GM11168 (cell line): ENCODE data around the gene DOC2A.

Experiments used
- in situ Hi-C: fragments of 300-500 bp; cut with MboI; formaldehyde crosslinking; loops from one replicate; pipeline ENCODE4 v1.12.0; 2022; ENCODE audit warnings: low sequenced_read_pairs; ENCODE audit not compliant: unreplicated experiment

Gene DOC2A

DNA sequence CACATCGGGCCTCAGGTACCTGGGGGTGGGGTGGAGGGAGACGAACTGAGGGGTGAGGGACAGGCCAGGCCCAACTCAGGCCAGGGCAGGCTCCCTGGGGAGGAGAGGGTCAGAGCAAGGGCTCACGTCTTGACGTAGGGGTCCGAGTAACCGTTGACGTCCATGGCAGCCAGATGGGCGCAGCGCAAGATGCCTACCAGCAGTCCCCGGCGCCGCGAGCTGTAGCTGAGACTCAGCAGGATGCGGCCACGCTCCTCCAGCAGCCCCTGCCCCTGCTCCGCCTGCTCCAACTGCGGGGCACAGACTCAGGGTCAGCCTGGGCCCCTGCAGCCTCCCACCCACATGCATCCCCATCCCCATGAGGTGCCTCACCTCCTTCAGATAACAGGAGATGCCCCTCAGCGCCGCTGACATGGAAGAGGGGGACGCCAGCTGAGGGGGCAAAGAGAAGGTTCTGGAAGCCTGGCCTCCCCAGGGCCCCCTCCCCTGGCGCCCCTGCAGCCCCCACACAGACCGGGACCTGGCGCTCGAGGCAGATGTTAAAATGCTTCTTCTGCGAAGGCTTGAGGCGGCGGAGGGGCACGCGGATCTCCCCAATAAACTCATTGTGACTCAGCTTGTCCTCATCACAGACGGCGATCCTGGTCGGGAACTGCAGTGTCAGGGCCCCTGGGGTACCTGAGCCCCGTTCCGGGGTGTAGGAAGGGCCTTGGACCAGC lies 4.0 kb downstream of the DOC2A start:
- in situ Hi-C loops: no loop called here

DNA sequence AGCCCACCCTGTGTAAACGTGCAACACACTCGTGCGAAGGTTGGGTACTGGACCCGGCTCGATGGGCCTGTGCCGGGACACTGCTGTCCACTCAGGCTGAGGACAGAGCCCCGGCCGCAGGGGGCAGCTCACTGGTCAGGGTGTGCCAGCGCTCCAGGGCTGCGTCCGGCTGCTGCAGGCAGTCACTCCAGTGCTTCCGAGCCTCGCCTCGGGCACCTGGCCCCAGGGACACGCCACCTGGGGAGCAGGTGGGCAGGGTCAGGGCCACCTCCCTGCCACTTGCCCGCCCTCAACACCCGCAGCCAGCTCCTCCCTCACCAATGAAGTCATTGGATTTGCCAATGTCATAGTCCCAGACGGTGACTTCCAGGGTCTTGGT lies 4.7 kb downstream of the DOC2A start:
- in situ Hi-C loops: no loop called here

DNA sequence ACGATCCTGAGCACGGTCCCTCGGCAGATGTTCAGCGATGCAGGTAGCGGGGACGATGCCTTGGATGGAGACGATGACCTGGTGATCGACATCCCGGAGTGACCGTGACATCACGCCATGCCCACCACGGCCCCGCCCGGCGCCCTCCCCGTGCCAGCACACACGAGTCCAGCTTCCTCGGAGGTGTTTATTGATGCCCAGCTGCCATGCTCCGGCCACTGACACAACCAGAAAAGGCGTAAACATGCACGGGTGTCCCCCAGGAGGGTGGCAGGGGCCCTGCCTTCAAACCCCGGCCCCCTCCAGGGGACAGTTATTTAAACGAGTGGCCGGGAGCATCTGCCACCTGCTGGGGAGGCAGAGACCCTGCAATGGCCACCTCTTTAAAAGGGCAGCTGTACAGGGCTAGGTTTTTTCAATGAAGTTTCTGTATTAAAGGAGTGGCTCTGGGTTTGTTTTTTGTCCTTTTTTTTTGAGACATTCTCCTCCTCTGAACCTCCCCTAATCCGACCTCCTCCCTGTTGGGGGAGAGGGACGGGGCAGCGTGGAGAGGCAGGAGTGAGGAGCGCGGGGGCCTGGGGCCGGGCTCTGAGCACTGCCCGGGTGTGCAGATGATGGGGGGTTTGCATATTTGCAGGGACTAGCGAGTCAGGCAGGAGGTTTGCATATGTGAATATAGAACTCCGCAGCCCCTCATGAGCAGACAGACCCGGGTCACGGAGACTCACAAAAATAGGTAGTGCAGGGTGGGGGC lies 5.3 kb downstream of the DOC2A start:
- in situ Hi-C loops: no loop called here

DNA sequence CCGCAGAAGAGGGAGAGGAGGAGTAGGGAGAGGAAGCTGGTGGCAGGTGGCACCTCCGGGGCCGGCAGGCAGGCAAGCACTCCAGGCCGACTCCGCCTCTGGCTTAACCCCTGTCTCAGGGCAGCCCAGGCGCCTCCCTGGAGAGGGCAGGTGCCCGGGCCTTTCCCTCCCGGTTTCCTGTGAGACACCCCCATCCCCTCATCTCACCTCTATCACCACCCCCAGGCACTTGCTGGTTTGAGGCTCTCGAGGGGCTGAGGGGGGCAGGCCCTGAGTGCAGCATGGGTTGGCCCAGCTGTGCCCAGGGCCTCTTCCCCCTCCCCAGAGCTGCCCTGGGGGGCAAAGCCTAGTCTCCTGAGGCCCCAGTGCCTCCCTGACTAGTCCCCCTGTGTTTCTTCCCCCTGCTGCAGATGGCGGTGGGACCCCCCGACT lies 6.0 kb downstream of the DOC2A start:
- in situ Hi-C loops: no loop called here

DNA sequence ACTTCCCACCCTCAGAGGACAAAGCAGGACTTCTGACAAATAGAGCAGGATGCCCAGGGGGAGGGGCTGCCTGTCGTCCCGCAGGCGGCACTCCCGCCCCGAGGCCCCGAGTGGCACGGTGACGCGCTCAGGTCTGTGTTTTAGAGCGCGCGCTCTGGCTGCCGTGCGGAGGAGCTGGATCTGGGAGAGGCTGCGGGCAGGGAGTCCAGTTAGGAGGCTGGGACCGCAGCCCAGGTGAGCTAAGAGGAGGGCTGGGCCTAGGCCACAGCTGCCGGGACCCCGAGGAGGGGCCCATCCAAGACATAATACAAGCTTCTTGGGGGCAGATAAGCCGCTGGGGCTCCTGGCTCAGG lies 6.4 kb downstream of the DOC2A start:
- in situ Hi-C loops: no loop called here

DNA sequence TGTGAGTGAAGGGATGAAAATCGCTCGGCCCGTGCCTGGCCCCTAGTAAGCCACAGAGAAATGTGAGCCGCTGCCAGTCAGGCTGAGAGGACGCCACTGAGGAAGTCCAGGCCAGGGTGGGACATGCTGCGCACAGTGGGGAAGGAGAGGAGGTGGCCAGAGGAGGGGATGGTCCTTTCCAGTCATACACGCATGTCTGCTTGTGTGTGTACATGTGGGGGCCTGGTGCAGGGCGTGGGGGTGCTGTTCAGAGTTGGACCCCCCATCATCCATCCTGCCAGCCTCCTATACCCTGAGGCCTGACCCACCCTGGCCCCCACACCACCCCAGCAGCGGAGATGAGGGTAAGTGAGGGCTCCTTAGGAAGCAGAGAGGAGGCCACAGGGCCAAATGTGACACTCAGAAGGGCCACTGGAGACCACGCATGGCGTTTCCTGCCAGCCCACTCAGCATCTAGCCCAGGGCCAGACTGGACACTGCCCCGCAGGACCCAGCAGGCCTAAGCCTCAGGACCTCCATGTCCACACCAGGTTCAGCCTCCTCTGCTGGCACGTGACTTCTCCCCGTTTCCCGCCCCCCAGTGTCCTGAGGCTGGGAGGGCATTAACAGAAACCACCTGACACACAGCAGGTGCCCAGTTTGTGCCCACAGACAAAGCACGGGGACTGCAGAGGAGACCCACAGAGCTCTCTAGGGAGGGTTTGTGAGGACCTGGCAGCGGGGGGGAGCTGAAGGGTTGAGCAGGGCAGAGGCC lies 7.0 kb downstream of the DOC2A start:
- in situ Hi-C loops: no loop called here

DNA sequence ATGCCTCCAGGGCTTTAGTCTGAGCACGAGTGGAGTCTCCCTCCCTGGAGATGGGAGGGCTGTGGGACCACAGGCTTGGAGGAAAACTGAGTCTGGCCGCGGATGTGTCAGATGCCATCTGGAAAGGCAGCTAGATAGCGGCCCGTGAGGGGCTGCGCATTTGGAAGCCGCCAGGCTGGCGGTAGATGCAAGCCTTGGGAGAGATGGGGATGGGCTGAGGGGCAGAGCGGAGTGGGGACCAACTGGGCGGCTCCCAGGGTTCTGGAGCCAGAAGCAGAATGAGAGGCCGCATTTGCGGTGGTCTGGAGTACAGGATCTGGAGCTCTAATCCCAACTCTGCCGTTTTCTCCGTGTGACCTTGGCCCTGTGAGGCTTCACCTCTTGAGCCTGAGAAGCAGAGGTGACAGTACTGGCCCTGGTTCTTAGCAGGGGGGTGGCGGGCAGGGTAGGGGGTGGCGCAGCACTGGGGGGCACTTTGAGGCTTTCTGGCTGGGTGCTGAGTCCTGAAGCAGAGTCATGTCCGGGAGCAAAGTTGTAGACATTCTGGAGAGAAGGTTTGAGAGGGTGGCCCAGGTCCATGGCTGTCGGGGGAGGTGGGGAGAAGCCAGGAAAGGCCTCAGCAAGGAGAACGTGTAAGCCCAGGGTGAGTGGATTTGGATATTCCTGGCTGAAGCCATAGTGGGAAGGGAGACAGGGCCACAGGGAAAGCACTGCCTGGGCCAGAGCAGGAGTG lies 8.0 kb downstream of the DOC2A start:
- in situ Hi-C loops: no loop called here

DNA sequence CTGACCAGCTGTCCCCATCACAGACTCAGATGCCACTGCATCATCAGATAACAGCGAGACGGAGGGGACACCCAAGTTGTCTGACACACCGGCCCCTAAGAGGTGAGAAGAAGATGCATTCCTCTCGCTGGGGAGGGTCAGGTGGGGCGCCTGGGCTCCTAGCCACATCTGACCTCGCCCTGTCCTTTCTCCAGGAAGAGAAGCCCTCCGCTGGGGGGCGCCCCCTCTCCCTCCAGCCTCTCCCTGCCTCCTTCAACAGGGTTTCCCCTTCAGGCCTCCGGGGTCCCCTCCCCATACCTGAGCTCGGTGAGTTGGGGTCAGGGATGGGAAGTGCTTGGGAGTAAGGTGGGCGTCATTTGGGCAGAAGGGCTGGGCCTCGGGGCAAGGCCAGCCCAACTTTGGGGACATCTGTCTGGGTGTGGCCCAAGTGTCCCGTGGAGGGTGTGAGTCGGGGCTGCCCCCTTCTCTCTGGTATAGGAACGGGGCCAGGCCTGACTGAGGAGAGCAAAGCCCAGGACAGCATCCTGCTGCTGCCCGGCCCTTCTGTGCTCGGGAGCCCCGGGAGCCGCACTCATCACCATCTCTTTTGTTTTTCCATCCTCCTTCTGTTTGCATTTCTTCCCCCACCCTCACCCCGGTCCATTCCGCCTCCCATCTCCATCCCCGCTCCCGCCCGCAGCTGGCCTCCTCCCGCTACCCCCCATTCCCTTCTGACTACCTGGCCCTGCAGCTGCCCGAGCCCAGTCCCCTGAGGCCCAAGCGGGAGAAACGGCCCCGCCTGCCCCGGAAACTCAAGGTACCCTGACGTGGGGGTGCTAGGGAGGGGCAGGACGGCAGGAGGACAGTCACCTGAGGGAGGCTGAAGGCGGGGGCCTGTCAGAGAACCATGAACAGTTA lies 9.8 kb downstream of the DOC2A start:
- in situ Hi-C loops: no loop called here

DNA sequence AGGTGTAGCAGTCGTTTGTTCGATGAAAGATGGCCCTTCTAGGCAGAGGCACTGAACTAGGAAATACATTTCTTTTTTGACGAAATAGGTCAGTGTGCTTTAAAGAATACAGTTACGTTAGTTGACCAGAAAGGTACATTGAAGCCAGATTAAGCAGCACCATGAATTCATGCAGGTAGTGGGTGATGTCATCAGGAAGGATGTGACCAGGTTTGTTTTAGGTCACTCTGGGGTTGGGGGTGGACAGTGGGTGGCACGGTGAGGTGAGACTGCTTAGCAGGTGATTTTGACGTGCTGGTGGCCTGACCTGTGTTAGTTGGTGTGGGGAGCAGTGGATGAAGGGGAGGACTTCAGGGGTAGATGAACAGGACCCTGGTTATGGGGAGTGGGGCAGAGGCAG lies 11.2 kb downstream of the DOC2A start:
- in situ Hi-C loops: no loop called here

DNA sequence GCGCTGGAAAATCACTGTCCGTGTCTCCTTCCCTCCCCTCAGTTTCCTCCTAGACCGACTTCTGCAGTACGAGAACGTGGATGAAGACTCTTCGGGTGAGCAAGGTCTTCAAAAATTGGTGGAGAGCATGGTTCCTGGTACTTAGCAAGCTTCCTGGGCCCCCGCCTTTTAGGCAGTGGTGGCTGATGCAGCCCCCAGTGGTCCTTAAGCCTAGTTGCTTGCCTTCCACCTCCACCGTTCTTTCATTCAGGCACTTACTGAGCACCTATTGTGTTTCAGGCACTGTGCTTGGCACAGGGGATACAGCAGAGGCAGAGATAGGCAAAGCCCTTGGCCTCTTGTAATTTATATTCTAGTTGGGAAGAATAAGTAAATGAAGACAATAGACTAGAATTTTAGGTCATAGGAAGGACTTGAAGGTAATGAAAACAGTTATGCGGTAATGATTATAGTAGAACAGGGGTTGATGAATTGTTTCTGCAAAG lies 14.0 kb downstream of the DOC2A start:
- in situ Hi-C loops: no loop called here

DNA sequence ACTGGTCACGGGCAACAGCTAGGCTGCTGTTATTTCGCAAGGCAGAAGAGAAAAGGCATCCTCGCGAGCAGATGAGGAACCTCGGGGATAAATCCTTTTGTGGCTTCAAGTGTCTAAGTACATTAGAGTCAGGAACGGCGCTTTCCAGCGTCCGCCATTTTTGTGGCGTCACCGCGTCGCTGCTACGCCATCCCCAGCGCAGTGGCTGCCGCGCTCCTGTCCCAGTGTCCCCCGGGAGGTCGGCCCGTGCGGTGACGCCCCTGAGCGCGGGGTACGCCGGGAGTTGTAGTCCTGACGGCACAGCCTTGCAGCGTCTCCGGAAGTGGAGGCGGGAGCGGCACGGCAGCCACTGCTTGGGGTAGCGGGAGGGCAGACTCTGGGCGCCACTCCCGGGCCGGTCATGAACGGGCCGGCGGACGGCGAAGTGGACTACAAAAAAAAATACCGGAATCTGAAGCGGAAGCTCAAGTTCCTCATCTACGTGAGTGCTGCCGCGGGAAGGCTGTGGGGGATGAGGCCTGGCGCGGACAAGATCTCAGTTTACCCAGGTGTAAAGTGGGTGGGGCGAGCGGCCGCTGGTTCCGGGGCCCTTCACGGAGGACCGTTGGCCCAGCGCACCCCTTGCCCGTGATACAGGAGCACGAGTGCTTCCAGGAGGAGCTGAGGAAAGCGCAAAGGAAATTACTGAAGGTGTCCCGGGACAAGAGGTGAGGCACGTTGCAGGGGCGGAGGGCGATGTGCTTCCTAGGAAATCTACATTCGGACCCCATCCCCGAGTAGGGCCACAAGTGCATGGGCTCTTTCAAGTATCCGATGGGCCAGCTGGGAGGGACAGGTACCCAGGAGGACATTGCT lies 14.7 kb downstream of the DOC2A start, which contains the start of gene INO80E:
Gene INO80E (plus strand): TSS at position 331 of the 855 bp plus-strand sequence. CDS start 70 bp downstream, at position 401.
- in situ Hi-C loops: no loop called here

DNA sequence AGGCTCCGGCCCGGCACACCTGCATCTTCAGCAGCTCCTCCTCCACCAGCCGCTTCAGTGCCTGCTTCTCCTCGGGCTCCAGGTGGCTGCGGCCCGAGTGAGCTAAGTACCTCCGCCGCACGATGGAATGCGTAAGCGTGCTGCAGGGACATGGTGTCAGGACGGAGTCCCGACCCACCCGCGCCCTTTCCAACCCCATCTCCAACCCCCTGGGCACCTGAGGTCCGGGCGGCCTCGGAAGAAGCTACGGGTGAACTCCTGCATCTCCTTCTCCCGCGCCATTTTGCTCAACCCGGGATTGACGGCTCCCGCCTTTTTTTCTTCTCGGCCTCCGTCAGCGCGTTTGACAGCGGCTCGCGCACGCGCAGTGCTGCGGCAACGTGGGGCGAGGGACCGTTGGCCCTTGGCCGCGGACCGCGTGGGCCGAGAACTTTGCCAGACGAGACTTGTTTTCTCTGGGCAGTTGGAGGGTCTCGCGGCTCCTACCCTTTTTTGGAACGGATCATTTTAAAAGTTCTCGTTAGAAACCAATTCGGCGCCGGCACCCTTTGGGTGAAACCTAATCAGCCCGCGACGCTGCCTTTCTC lies 15.4 kb downstream of the DOC2A start, which contains the start of gene HIRIP3:
Gene HIRIP3 (minus strand): TSS at position 294 of the 587 bp plus-strand sequence. CDS start 12 bp downstream, at position 282.
- in situ Hi-C loops: no loop called here

DNA sequence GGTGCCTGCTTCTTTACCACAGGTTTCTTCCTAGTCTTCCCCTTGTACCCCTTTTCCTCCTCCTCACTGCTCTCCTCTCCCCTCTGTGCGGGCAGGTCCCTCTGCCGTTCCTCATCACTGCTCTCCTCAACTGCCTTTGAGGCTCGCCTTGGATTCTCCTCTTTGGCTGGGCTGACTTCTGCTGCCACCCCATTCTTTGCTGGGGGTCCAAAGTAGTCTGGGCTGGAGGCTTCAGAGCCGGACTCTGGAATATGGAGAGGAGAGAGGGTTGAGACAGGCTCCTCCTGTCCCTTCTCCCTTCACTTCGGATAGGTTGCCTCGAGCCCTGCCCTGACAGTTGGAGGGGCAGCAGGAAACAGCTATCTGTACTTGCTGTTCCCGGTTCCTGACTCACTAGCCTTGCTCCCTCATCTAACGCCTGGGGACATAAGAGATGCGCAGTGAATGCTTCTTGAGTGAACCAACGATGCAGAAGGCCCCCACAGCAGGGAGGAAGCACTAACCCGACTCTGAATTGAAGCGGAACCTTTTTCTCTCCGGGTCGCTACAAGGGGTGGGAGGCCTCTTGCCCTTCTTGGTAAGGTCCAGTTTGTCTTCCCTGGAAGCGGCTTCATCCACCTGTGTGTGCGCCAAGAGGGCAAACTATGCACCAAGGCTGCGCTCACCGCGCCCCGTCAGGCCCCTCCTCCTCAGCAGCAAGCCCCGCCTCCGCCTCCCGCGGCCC lies 16.1 kb downstream of the DOC2A start:
- in situ Hi-C loops: no loop called here

DNA sequence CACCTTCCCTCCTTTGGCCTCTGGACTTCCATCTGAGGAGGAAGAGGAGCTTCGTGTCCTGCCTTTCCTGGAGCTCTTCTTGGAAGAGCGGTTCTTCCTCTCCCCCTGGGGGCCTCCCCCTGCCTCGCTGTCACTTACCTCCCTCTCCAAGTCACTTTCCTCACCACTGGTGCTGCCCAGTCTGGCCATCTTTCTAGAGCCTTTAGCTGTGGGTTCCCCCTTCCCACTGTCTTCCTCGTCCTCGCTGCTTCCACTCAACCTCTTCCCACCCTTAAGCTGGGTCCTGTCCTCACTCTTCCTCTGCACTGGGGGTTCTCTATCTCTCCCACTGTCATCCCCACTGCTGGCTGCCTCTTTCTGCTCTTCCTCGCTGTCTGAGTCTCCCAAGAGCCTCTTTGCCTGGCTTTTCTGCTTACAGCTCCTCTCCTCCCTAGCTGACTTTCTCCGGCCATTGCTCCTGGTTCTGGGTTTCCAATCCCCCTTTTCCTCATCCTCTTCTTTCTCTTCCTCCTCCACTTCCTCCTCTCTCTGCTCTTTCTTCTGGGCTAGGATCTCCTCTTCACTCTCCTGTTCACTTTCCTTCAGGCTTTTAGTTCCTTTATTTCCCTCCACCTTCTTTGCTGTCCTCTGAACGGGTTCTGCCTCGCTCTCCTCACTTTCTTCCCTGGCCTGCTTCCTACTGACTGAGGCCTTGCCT lies 16.8 kb downstream of the DOC2A start:
- in situ Hi-C loops: no loop called here

DNA sequence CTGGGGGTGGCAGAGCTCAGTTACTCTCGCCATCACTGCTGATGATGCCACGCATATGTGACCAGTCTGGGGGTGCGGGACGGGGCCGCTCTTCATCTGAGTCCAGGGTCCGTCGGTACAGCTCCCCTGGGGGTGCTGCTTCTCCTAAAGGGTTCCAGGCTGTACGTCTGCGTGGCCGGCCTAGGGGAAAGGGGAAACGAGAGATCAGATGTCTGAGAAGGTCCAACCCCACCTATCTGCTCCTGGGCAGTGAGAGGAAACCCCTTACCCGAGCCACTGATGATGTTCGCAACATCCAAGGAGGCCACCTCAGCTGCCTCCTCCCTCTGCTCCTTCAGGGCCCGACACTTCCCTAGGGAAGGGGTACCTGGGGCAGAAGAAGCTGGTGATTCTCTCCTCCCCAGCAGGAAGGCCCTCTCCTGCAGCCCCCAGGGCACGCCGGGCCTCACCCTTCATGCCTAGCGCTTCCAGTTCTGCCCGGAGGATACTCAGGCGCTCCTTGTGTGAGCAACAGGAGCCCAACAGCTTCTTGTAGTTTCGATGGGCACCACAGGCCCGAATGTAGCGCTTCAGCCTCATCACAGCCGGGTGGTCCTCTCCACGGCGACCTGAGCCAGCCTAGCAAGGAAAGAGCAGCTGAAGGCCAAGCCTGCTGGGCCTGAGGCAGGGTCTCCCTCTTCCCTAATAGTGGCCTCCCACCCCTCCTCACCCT lies 17.5 kb downstream of the DOC2A start:
- in situ Hi-C loops: no loop called here

DNA sequence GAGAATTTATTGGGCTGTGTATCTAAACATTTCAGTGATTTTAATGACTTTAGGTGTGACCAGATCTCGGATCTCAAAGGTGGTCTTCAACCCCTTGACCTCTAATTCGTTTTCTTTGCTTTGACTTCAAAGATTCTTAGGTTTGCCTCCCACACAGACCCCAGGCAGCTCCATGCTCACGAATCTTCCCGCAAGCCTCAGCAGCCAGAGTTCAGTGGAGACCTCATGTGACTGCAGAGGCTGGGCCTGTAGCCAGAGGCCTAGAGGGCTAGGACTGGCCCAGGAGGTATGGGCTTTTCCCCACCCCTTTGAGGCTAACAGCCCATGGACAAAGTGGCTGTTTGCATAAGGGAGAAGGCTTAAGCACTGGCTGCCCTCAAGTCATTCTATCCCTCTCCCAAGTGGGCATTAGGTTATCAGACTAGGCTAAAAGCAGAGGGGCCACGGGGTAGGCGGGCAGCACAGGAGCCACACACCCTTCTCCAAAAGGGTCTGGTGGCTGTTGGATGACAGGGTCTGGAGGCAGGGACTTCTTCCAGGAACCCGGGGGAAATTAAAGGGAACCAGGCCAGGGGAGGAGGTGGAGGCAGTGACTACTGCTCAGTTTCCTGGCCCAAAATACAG lies 18.4 kb downstream of the DOC2A start:
- in situ Hi-C loops: no loop called here
